ENCODE results near the gene MFSD2A. TPM values are rescaled to one million over a fixed set of nuclear protein-coding genes. Genes with fewer than 3 reads are reported as not detected.

The MFSD2A gene
- total RNA-seq (ENCODE audit: low replicate concordance): 1.9 and 2.1 TPM in 2 replicates

GRCh38 chr1:39954870-39955546 is at the start of gene MFSD2A:
Gene MFSD2A, plus strand, starts transcription at chr1:39955145. Its CDS starts 148 bp downstream, at chr1:39955293.

Other genes starting within 250 kb of the MFSD2A start
- 37.8 and 41.7 TPM in 2 replicates for gene PPIE, start 216.3 kb upstream of the MFSD2A start, total RNA-seq (ENCODE audit: low replicate concordance)
- gene OXCT2, start 183.8 kb upstream of the MFSD2A start, total RNA-seq (ENCODE audit: low replicate concordance): 0.45 and 1.8 TPM in 2 replicates
- under 0.01 TPM in 1 of 2 replicates, not detected in the other for gene BMP8B, start 166.3 kb upstream of the MFSD2A start, total RNA-seq (ENCODE audit: low replicate concordance)
- 19.1 and 20.7 TPM in 2 replicates for gene TRIT1, start 71.6 kb upstream of the MFSD2A start, total RNA-seq (ENCODE audit: low replicate concordance)
- 0.12 and 3.8 TPM in 2 replicates for gene MYCL, start 53.2 kb upstream of the MFSD2A start, total RNA-seq (ENCODE audit: low replicate concordance)
- 360 and 695 TPM in 2 replicates for gene CAP1, start 85.6 kb downstream of the MFSD2A start, total RNA-seq (ENCODE audit: low replicate concordance)
- gene PPT1, start 142.1 kb downstream of the MFSD2A start, total RNA-seq (ENCODE audit: low replicate concordance): 22.8 and 34.7 TPM in 2 replicates
- 17.0 and 20.8 TPM in 2 replicates for gene RLF, start 206.2 kb downstream of the MFSD2A start, total RNA-seq (ENCODE audit: low replicate concordance)

Measured in smooth muscle cell of the coronary artery (primary cell).